Mucosa of descending colon (tissue), 3 donors: ENCODE results near the gene ANO7. TPM values are rescaled to one million over a fixed set of nuclear protein-coding genes. Genes with fewer than 3 reads are reported as not detected.

Experiments
- ATAC-seq: fragments of 200-7000 bp; cut with Tn5 transposase; one replicate; pipeline ENCODE4 v1.9.1; 2020; ENCODE audit warnings: mild to moderate bottlenecking, moderate library complexity
- DNase-seq, 3 donors: peaks; one replicate each; pipeline ENCODE4 v3.0.0-alpha.2; 2020
- H3K36me3 ChIP-seq: fragments of 200-600 bp; one replicate; pipeline ENCODE4 v1.8.0; 2021; ENCODE audit warnings: low read depth, mild to moderate bottlenecking
- H3K4me1 ChIP-seq: fragments of 200-600 bp; one replicate; pipeline ENCODE4 v1.8.0; 2021; ENCODE audit warnings: low read depth, mild to moderate bottlenecking
- H3K4me3 ChIP-seq: fragments of 200-600 bp; one replicate; pipeline ENCODE4 v1.8.0; 2021; ENCODE audit warnings: mild to moderate bottlenecking
- H3K9me3 ChIP-seq: fragments of 200-600 bp; one replicate; pipeline ENCODE4 v1.8.0; 2021; ENCODE audit warnings: mild to moderate bottlenecking
- intact Hi-C, 2 donors: fragments of 100-400 bp; cut with DNase I in 1 of 2; cut with micrococcal nuclease in 1 of 2; formaldehyde crosslinking; loops; one replicate each; pipeline versions ENCODE4 v1.11.0 to v1.11.1; 2022; cut with DNase I, micrococcal nuclease
- total RNA-seq, 3 donors: library from RNA; stranded (reverse); fragmentation: NEBNext Ultra II Directional in 2 of 3; extraction: Animal tissue kit (Norgen Biotek cat#: 25700) in 2 of 3; gene quantifications; one replicate each; pipeline versions ENCODE4 v1.2.1 to v1.2.4, GENCODE V29; 2021 to 2023
- TF ChIP-seq, protein P1 (sequence below): fragments of 200-600 bp; IDR thresholded peaks from one replicate; pipeline ENCODE4 v1.8.0; 2022; ENCODE audit warnings: antibody characterized with exemption, mild to moderate bottlenecking
- donor health status: DM: no; HTN: no; CAD: no; lungs with moderate emphysema.
- donor health status: DM: no; HTN: no; CAD: no.
- donor health status: DM: no; HTN: yes; CAD: no.

Gene ANO7
- total RNA-seq, 3 donors from 2014 or later: 33.9 to 106 (median 83.5) TPM

DNA sequence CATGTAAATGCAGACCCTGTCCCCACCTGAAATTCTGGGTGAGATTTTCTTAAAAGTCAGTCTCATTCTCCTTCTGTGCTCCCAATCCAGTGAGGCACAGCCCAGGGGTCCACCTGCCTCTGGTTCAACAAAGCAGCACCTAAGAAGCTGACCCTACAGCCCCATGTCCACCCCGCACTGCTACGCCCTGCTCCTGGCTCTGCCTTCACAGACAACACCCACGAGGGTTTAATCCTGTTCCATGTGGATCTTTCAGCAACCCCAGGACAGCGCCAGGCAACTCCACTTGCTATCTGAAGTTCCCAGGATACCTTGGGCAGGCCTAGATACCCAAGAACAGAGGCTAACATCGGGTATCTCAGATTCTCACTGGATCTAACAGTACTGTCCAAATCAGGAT lies 82.1 kb downstream of the ANO7 start:
- intact Hi-C loops: no loop called here
- Histone ChIP-seq H3K9me3 (no peaks in the 10 kb centered on the region), H3K4me1 (peaks cover 14% of the 10 kb centered on the region), H3K4me3 (no peak overlapping the region), H3K36me3 (no peaks in the 10 kb centered on the region)
- TF ChIP-seq, protein P1, sequence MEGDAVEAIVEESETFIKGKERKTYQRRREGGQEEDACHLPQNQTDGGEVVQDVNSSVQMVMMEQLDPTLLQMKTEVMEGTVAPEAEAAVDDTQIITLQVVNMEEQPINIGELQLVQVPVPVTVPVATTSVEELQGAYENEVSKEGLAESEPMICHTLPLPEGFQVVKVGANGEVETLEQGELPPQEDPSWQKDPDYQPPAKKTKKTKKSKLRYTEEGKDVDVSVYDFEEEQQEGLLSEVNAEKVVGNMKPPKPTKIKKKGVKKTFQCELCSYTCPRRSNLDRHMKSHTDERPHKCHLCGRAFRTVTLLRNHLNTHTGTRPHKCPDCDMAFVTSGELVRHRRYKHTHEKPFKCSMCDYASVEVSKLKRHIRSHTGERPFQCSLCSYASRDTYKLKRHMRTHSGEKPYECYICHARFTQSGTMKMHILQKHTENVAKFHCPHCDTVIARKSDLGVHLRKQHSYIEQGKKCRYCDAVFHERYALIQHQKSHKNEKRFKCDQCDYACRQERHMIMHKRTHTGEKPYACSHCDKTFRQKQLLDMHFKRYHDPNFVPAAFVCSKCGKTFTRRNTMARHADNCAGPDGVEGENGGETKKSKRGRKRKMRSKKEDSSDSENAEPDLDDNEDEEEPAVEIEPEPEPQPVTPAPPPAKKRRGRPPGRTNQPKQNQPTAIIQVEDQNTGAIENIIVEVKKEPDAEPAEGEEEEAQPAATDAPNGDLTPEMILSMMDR: no peak
- DNase-seq (no peak), ATAC-seq (no peak)

- H3K4me3 ChIP-seq: peak overlapping the region; percentile 91
- H3K4me1 ChIP-seq: peaks cover 14% of the 10 kb centered on the region
- peak; percentile 87 for DNase-seq
- no peaks in the 10 kb centered on the region for H3K9me3 ChIP-seq
- TF ChIP-seq, protein P1: no peak
- ATAC-seq: peak; percentile 89
- intact Hi-C loops: no loop called here
- no peaks in the 10 kb centered on the region for H3K36me3 ChIP-seq
Measured at GRCh38 chr2:241271706-241272302, 83.3 kb downstream of the ANO7 start.

- peak; percentile 78 for ATAC-seq
- H3K9me3 ChIP-seq: no peaks in the 10 kb centered on the region
- no peaks in the 10 kb centered on the region for H3K36me3 ChIP-seq
- peak; percentile 62 to 79 (median 76) for DNase-seq
- TF ChIP-seq, protein P1: no peak
- intact Hi-C loops: no loop called here
- H3K4me3 ChIP-seq: peak overlapping the region; percentile 91
- H3K4me1 ChIP-seq: peaks cover 14% of the 10 kb centered on the region
Measured at GRCh38 chr2:241272303-241273209, 84.1 kb downstream of the ANO7 start.

- H3K36me3 ChIP-seq: no peaks in the 10 kb centered on the region
- TF ChIP-seq, protein P1: no peak
- H3K4me1 ChIP-seq: peaks cover 14% of the 10 kb centered on the region
- ATAC-seq (peak; percentile 17), DNase-seq (peak in 1 of 3 donors; percentile 10)
- no peaks in the 10 kb centered on the region for H3K9me3 ChIP-seq
- H3K4me3 ChIP-seq: peak overlapping the region; percentile 91
- intact Hi-C loops: no loop called here
Measured at GRCh38 chr2:241273210-241274020, 84.9 kb downstream of the ANO7 start.

GRCh38 chr2:241274127-241274526 lies 85.7 kb downstream of the ANO7 start:
- Histone ChIP-seq H3K36me3 (no peaks in the 10 kb centered on the region), H3K4me1 (peaks cover 14% of the 10 kb centered on the region), H3K4me3 (no peak overlapping the region), H3K9me3 (no peaks in the 10 kb centered on the region)
- intact Hi-C loops: no loop called here
- TF ChIP-seq, protein P1: no peak
- DNase-seq (no peak), ATAC-seq (no peak)
